ENCODE results near the gene NPEPPS. TPM values are rescaled to one million over a fixed set of nuclear protein-coding genes. Genes with fewer than 3 reads are reported as not detected.

Gene NPEPPS
- total RNA-seq, 1 experiment from 2014 or later: 38.1 TPM

DNA sequence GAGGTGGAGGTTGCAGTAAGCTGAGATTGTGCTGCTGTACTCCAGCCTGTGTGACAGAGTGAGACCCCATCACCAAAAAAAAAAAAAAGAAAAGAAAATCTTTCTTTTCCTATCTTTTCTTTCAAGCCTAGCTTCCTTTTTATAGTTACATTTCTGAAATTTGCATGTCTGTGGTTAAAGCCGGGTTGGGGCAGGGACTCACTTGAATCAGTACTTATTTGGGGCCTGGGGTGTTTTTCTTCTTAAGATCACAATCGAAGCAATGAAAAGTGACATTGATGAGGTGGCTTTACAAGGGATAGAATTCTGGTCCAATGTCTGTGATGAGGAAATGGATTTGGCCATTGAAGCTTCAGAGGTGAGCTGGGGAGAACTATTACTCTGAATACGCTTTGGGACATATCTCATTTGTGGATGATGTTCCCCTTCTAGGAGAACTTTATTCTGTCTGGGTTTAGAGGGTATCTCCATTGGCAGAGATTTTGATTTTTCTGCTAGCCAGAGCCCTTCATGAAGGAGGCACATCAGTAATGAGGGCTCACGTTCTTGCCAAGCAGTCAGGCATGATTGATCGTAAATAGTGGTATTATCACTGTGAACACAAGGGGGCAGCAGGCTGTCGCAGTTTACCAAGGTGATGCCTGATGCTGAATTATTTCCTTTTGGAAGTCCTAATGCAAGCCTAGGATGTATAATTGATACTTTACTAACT lies 133.2 kb downstream of the NPEPPS start:
- DNase-seq (ENCODE audit: low spot score): peak; percentile 84

DNA sequence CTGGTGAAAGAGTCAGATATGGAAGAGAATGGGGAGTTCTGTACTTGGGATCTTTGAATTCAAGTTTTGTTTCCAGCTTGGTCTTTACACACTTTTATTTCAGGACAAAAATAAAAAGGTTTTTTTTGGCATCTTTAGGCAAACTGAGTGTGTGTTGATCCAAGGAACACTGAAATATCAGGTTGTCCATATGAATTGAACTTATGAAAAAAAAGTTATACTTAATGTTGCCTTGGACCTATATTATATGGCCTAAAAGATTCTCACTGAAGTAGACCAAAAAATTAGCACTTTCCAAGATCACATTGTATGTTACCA lies 133.7 kb downstream of the NPEPPS start:
- no peak for DNase-seq (ENCODE audit: low spot score)

DNA sequence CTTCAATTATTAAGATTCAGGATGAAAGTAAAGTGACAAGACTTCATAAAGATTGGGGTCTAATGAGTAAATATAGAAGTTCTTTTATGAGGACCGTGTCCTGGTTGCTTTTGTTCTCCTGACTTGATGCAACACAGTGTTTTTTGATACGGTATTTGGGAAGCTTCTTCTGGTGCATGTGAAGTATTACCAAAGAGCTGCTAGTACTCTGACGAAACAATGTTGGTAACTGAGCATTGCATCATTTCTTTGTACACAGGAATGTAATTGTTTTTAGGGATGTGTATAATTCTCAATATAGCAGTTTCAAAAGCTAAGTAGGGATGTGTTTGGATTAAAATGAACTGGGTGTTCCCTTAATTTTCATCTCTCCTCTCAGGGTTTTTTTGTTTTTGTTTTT lies 134.7 kb downstream of the NPEPPS start:
- DNase-seq (ENCODE audit: low spot score): no peak

DNA sequence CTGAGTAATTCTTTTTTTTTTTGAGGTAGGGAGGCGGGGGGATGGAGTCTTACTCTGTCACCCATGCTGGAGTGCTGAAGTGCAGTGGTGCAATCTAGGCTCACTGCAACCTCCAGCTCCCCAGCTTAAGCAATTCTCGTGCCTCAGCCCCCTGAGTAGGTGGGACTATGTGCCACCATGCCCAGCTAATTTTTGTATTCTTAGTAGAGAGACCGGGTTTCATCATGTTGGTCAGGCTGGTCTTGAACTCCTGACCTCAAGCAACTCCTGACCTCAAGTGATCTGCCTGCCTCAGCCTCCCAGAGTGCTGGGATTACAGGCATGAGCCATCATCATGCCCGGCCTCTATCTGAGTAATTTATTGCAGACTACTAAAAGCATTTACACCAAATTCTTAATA lies 138.2 kb downstream of the NPEPPS start:
- DNase-seq (ENCODE audit: low spot score): no peak

DNA sequence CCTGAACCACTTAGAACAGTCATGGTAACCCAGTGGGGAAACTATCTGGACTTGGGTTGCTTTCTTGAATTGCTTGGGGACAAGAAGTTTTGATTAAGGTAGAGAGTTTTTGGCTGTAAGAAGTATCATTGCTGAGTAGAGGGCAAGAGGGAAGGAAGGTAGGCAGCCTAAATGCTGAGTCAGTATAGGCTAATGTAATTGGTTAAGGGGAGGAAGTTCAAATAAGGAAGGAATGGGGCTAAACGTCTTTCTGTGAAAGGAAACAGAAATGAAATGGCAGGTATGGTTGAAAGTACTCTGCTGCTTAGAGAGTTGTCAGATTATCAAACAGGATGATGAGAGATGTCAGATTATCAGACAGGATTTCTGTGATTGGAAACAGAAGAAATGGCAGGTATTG lies 139.2 kb downstream of the NPEPPS start:
- DNase-seq (ENCODE audit: low spot score): no peak

Small RNAs within 50 kb of the gene (small RNA-seq; reads per million reads assigned to genes)
- not detected for gene RF00019

Other genes starting within 250 kb of the NPEPPS start
- gene EFCAB13, start 207.2 kb upstream of the NPEPPS start, total RNA-seq (2014; rRNA removed; shearing (Covaris generic)): 0.10 TPM in 1 of 2 replicates, not detected in the other
- 219 and 232 TPM in 2 replicates for gene KPNB1, start 118.8 kb downstream of the NPEPPS start, total RNA-seq (2014; rRNA removed; shearing (Covaris generic))
- 0.18 and 0.20 TPM in 2 replicates for gene TBKBP1, start 163.1 kb downstream of the NPEPPS start, total RNA-seq (2014; rRNA removed; shearing (Covaris generic))
- not detected in 2 replicates for gene TBX21, start 202.1 kb downstream of the NPEPPS start, total RNA-seq (2014; rRNA removed; shearing (Covaris generic))

Measured in HT-29 (cell line).